Dermis blood vessel endothelial cell (primary cell): ENCODE results near the gene SAMD15. TPM values are rescaled to one million over a fixed set of nuclear protein-coding genes. Genes with fewer than 3 reads are reported as not detected.

ENCODE experiments used
- total RNA-seq: library from RNA; depleted of rRNA; stranded (reverse); fragments of >200 nt; gene quantifications from 2 replicates; pipeline ENCODE4 v1.2.3, GENCODE V29; 2014

Gene SAMD15
- total RNA-seq, 1 donor from 2014 or later, result 1.0 TPM

Other genes starting within 250 kb of the SAMD15 start
- gene ZDHHC22, start 235.6 kb upstream of the SAMD15 start, total RNA-seq, result not detected in 2 replicates
- under 0.01 TPM in 1 of 2 replicates, not detected in the other for gene TMEM63C, start 195.6 kb upstream of the SAMD15 start, total RNA-seq
- 0.05 TPM in 1 of 2 replicates, not detected in the other for gene NGB, start 106.2 kb upstream of the SAMD15 start, total RNA-seq
- 8.5 and 14.7 TPM in 2 replicates for gene POMT2, start 56.5 kb upstream of the SAMD15 start, total RNA-seq
- gene GSTZ1, start 56.3 kb upstream of the SAMD15 start, total RNA-seq, result 31.3 and 34.2 TPM in 2 replicates
- 11.2 and 12.9 TPM in 2 replicates for gene TMED8, start 285 bp upstream of the SAMD15 start, total RNA-seq
- under 0.01 TPM in 1 of 2 replicates, not detected in the other for gene NOXRED1, start 46.1 kb downstream of the SAMD15 start, total RNA-seq
- gene VIPAS39, start 80.2 kb downstream of the SAMD15 start, total RNA-seq, result 34.1 and 38.1 TPM in 2 replicates
- gene AHSA1, start 80.7 kb downstream of the SAMD15 start, total RNA-seq, result 106 and 187 TPM in 2 replicates
- gene ISM2, start 121.4 kb downstream of the SAMD15 start, total RNA-seq, result 0.14 and 0.17 TPM in 2 replicates
- 104 and 143 TPM in 2 replicates for gene SPTLC2, start 239.3 kb downstream of the SAMD15 start, total RNA-seq